Measurements from ENCODE around the gene RNF115.
"Not testable (repeated sequence)": the region's sequence is repeated elsewhere in the genome, so short reads cannot be mapped to it uniquely, and the experiment has no call there.

- not testable (repeated sequence) for TF ChIP-seq CTCF, POLR2AphosphoS5, POLR2A (IDR thresholded peaks at IDR 0.05)
These were observed 105.4 kb downstream of the RNF115 start for GRCh38 chr1:145718465-145718864.
